GM18868 (cell line): ENCODE measurements around the gene TMBIM1.

ENCODE experiments used
- ATAC-seq: cut with Tn5 transposase; IDR thresholded peaks from one replicate; pipeline ENCODE4 v1.9.1; 2021; ENCODE audit warnings: mild to moderate bottlenecking, moderate library complexity; ENCODE audit not compliant: unreplicated experiment

TMBIM1 gene

GRCh38 chr2:218292048-218293014, at the start of gene TMBIM1:
Gene TMBIM1, minus strand, starts transcription at chr2:218292503. Its CDS starts 10,362 bp downstream, at chr2:218282141.
- peak; percentile 75 for ATAC-seq

- ATAC-seq = no peak
Measured at GRCh38 chr2:218341381-218341780, 49.1 kb upstream of the TMBIM1 start.

- ATAC-seq = no peak
Measured at GRCh38 chr2:218340656-218341055, 48.4 kb upstream of the TMBIM1 start.

GRCh38 chr2:218334531-218334930, 42.2 kb upstream of the TMBIM1 start:
- no peak for ATAC-seq

- ATAC-seq = no peak
Measured at GRCh38 chr2:218332920-218333645, 40.8 kb upstream of the TMBIM1 start.

- no peak for ATAC-seq
Measured at GRCh38 chr2:218332288-218332687, 40.0 kb upstream of the TMBIM1 start.

- ATAC-seq = no peak
Measured at GRCh38 chr2:218331745-218332144, 39.4 kb upstream of the TMBIM1 start.

- ATAC-seq = peak; percentile 56
Measured at GRCh38 chr2:218329826-218330593, 37.7 kb upstream of the TMBIM1 start.

GRCh38 chr2:218329027-218329825, 36.9 kb upstream of the TMBIM1 start:
- peak; percentile 52 for ATAC-seq

GRCh38 chr2:218328294-218328693, 36.0 kb upstream of the TMBIM1 start:
- ATAC-seq = no peak

GRCh38 chr2:218327451-218328210, 35.3 kb upstream of the TMBIM1 start:
- ATAC-seq = no peak

GRCh38 chr2:218326315-218326714, 34.0 kb upstream of the TMBIM1 start:
- no peak for ATAC-seq

- ATAC-seq = no peak
Measured at GRCh38 chr2:218325566-218326160, 33.4 kb upstream of the TMBIM1 start.

GRCh38 chr2:218323526-218324472, 31.5 kb upstream of the TMBIM1 start:
- ATAC-seq = no peak

GRCh38 chr2:218322768-218323525, 30.6 kb upstream of the TMBIM1 start:
- peak; percentile 80 for ATAC-seq

GRCh38 chr2:218320704-218321336, 28.5 kb upstream of the TMBIM1 start:
- ATAC-seq = no peak
